HG03097 (cell line): Measurements from ENCODE around the gene LRFN2.

Experiments
- ATAC-seq: cut with Tn5 transposase; IDR thresholded peaks from one replicate; pipeline ENCODE4 v1.9.1; 2021; ENCODE audit not compliant: unreplicated experiment, low FRiP score

LRFN2 gene

DNA sequence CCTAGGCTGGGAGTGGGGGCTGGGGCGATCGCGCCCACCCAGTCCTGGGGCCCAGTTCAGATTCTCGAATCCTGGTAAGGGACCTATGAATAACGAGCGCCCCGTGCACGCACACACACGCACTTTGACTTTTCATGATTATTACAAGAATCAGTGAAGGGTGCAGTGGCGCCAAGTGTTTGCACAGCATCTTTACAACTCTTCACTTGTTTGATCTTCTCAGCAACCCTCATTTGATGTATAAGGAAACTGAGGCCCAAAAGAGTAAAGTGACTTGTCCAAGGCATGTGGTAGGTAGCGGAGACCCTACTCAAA lies 863 bp upstream of the LRFN2 start:
- no peak for ATAC-seq

DNA sequence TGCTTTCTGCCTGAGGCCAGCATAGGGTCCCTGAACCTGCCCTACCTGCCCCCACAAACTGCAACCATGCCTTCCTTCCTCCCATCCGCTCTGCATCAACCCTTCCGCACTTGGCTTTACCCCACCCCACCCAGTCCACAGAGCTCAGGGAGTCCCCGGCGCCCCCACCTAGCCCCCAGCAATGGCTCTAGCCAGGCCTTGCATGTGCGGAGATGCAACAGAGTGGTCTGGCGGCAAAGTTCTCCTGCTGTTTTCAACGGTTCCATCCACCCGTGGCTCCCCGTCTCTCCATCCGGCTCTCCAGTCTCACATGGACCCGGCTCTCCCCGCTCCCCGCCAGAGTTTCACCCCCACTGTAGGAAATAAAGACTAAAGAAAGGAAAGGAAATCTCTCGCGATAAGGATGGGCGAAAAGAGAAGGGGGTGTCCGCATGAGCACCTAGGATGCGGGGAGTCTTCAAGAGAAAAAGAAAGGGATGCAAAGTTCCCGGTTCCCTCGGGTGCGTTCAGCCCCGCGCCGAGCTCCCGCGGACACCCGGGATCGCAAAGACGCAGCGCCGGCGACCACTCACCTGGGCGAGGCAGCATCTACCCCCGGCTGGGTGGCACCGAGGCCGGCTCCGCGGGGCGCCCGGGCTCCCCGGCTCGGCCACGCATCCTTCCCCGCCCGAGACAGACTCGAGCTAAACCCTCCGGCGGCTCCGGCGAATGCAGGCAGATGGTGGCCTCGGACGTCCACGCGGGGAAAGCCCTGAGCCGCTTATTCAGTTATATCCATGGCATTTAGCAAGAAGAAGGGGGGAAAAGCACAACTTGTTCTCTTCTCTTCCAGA lies 579 bp downstream of the LRFN2 start:
- ATAC-seq = no peak

- ATAC-seq = no peak
These were observed 1.4 kb downstream of the LRFN2 start for GRCh38 chr6:40585651-40586269.

DNA sequence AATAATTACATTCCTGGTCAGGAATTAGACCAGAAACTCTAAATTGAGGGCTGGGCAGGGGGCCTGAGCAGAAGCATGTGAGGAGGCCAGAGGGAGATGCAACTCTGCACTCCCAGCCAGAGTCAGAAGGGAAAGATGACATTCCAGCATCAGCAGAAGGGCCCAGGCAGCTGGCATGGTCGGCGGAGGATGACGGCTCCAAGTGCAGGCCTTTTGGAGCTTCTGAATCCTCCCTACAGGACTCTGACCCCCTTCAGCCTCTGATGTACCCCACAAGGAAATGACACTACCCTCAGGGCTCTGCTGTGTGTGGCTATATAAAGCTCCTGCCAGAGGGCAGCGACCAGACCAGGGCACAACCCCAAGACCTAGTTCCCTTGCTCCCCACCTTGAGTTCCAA lies 1.9 kb downstream of the LRFN2 start:
- no peak for ATAC-seq

DNA sequence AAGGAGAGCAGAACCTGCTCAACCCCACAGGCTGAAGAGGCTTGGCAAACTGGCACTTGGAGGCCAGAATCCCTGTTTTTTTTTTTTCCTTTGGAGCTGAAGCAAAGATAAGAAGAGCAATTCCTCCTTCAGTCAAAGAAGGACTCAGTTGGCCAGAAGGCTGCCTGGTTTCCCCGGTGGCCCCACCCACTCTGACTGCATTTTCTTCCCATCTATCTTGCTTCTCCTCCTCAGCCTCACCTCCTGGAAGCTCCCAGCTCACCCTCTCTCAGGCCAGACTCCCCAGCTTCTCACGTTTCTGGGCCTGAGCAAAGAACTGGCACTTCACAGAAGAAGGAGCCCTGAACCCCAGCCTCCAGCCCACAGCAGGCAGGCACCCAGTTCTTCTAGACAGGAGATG lies 2.4 kb downstream of the LRFN2 start:
- no peak for ATAC-seq

DNA sequence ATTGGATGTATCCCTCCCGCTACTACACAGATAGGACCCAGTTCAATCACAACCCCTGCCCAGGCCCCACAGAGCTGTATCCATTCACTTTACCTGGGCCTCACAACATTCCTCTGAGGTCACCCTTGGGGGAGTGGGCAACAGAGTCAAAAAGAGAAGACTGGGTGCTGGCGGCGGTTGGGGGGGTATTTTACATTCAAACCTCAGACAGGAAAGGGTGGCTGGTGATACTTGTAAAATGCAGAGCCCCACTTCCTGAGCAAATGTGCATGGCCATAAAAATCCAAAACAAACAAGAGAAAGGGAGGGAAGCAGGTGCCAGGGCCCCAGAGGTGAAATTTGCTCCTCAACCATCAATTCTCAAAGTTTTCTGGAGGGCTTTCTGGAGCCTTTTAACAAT lies 3.5 kb downstream of the LRFN2 start:
- no peak for ATAC-seq

DNA sequence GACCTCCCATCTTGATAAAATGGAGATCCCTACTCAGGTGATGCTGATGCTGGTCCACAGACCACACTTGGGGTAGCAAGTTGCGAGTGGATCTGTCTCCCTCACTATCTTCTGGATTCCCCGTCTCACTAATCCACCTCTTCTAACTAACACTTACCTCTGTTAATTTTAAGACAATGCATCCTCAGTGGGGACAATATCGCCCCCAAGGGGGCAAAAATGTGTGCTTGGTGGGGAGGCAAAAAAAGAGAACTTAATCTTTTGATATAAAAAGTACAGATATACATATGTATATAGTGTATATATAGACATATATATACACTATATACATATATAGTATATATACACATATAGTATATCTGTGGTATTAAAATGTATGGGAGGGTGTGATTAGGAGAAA lies 4.3 kb downstream of the LRFN2 start:
- no peak for ATAC-seq

- no peak for ATAC-seq
These were observed 8.1 kb downstream of the LRFN2 start for GRCh38 chr6:40579101-40579500.

DNA sequence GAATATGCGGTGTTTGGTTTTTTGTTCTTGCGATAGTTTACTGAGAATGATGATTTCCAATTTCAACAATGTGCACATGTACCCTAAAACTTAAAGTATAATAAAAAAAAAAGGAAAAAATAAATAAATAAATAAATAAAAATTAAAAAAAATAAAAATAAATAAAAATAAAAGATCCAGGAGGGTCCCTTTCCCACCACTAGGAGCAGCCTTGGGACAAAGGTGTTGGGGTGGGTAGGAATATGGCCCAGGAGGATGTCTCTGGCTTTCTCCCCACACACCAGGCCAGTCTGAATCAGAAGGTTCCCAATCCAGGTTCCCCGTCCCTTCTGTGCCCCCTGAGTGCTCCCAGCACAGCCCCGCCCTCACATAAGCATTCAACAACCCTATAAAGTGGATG lies 9.5 kb downstream of the LRFN2 start:
- no peak for ATAC-seq

DNA sequence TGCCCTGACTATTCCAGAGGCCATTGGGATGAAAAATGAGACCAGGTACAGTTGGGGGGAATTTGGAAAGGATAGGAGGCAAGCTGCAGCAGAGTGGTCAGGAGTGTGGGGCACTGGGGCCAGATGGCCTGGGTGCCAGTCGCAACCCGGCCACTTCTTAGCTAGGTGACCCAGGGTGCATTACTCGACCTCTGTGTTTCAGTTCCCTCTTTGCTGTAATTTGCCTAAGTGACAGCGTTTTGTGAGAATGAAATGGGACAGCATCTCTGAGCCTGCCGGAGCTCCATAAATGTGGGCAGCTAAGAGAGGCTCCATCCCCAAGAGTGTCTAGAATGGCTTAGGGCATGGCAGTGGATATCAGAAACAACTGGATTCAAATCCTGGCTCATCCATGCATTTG lies 13.9 kb downstream of the LRFN2 start:
- ATAC-seq = no peak

GRCh38 chr6:40569162-40569910 lies 17.8 kb downstream of the LRFN2 start:
- ATAC-seq = no peak

GRCh38 chr6:40568062-40568708 lies 19.0 kb downstream of the LRFN2 start:
- no peak for ATAC-seq

GRCh38 chr6:40563111-40563510 lies 24.1 kb downstream of the LRFN2 start:
- ATAC-seq = no peak

- no peak for ATAC-seq
These were observed 28.1 kb downstream of the LRFN2 start for GRCh38 chr6:40559056-40559455.

DNA sequence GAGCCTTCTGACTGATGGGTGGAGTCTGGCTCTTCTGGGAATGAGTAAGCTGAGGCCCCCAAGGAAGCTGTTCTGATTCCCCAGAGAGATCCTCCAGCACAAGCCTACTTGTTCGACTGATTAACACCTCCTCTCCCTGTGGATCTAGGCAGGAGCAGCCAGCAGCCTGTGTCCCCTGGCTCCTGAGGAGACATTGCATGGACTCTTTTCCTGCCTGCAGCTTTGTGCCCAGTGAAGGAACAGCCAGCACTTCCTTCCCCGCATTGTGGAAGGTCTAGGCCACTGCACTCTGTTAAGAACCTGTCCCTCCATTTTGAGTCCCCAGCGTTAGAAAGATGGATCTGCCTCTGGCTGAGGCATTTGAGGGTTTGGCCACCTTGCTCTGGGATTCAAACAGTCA lies 29.1 kb downstream of the LRFN2 start:
- ATAC-seq = no peak

DNA sequence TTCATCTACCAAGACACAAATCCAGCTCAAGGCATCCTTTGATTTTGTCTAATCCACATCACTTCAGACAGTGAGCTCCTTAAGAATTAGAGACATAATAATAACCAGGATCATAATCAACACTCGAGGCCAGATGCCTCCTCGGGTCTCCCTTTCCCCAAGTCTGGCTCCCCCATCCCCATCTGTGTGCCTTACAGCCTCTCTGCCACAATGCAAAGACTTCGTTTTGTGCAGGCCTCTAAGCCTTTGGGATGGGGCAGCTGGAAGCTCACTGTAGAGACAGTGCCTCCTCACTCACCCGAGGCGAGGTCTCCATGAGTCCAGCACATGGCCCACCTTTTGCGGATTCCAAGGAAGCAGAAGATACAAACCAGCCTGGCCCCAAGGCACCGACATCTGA lies 30.3 kb downstream of the LRFN2 start:
- no peak for ATAC-seq

GRCh38 chr6:40556023-40556422 lies 31.1 kb downstream of the LRFN2 start:
- ATAC-seq = no peak

DNA sequence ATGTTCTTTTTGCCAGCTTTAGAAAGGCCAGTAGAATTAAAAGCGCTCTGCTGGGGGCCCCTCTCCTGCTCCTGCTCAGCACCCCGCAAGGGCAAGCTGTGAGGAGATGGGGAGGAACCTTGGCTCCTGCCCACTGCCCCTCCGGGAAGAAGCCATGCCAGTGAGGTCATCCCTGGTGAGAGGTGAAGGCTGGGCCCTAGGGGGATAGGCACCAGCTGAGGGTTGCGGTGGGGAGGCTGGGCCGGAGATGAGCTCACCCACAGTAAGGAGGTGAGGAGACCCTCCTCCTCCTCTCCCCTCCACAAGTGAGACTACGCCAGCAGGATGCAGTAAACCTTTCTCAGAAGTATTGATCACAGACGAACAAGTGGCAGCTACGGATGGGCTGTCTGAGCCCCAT lies 32.1 kb downstream of the LRFN2 start:
- no peak for ATAC-seq

DNA sequence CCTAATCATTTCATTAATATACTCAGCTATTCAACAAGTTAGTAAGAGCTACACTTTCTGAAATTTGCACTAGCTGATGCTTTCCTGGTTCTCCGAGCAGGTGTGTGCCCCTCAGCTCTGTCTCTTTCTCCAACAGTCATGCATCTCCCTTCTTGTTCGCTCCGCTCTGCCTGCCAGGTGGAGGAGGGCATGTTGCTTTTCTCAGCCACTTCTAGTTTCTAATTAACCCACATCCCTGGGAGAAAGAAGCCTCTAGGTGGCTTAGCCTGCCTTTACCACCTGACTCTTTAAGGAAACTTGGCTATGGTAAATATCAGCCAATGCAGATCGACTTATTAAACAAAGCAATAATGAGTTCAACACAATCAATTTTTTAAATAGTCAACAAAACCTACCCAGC lies 34.2 kb downstream of the LRFN2 start:
- ATAC-seq = no peak

DNA sequence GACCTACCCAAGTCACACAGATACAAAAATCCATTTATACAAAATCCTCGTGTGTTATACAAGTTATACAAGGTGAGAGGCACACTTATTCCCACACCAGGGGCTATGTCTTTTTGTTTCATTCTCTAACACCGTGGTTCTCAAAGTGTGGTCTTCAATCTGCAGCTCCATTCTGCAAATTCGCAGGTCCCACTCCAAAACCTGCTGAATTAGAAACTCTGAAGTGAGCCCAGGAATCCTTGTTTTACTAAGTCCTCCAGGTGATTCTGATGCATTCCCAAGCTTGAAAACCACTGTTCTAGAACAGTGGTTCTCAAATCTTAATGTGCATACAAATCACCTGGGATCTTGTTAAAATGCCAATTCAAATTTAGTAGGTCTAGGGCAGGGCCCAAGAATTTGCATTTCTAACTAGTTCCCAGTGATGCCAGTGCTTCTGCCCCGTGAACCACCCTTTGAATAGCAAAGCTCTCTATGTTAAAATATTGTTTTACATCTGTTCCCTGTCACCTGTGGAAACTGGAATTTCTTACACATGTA lies 35.1 kb downstream of the LRFN2 start:
- no peak for ATAC-seq
